H1 (cell line): ENCODE measurements around the gene PLEKHG5.

Source experiments
- EZH2 ChIP-seq: fragments of 200-600 bp; sonication (generic); IDR thresholded peaks from 2 replicates; pipeline ENCODE4 v1.7.1; 2012; ENCODE audit warnings: low read depth, mild to moderate bottlenecking, moderate library complexity, low read length, inconsistent platforms; ENCODE audit not compliant: severe bottlenecking
- HDAC6 ChIP-seq: IDR thresholded peaks from one replicate; pipeline ENCODE4 v1.7.1; 2012; ENCODE audit warnings: low read depth, mild to moderate bottlenecking, inconsistent platforms, low read length, moderate library complexity
- JUND ChIP-seq: IDR thresholded peaks from 2 replicates; pipeline ENCODE4 v1.6.1; 2011; ENCODE audit warnings: mild to moderate bottlenecking, improper control_type of control experiment, low read length
- RAD21 ChIP-seq, 2 experiments: IDR thresholded peaks in 1 of 2; conservative IDR thresholded peaks in 1 of 2; 2 replicates each; pipeline ENCODE4 v1.6.1; 2011; ENCODE audit warnings: low read depth in 2 of 2, low read length in 2 of 2, improper control_type of control experiment in 1 of 2, inconsistent platforms in 1 of 2, mild to moderate bottlenecking in 1 of 2, moderate library complexity in 1 of 2
- ZNF274 ChIP-seq: IDR thresholded peaks from 2 replicates; pipeline ENCODE4 v1.7.0; 2012; ENCODE audit warnings: low read length, borderline replicate concordance; ENCODE audit errors: extremely low read depth
- TF ChIP-seq, protein P1 (sequence below), 3 experiments: IDR thresholded peaks; 1 replicate in 2 of 3; 2 replicates in 1 of 3; pipeline versions ENCODE4 v1.5.1 to v1.6.1; 2011; ENCODE audit warnings: low read length in 3 of 3, mild to moderate bottlenecking in 3 of 3, inconsistent platforms in 2 of 3, low read depth in 1 of 3, moderate library complexity in 1 of 3; ENCODE audit not compliant: insufficient read depth in 1 of 3; ENCODE audit errors: control extremely low read depth in 1 of 3
- TF ChIP-seq, protein P2 (sequence below): IDR thresholded peaks from 2 replicates; pipeline ENCODE4 v1.6.1; 2012; ENCODE audit warnings: inconsistent platforms
- TF ChIP-seq, protein P3 (sequence below): IDR thresholded peaks from 2 replicates; pipeline ENCODE4 v1.6.1; 2011; ENCODE audit warnings: low read depth, mild to moderate bottlenecking, low read length; ENCODE audit not compliant: insufficient read depth

DNA sequence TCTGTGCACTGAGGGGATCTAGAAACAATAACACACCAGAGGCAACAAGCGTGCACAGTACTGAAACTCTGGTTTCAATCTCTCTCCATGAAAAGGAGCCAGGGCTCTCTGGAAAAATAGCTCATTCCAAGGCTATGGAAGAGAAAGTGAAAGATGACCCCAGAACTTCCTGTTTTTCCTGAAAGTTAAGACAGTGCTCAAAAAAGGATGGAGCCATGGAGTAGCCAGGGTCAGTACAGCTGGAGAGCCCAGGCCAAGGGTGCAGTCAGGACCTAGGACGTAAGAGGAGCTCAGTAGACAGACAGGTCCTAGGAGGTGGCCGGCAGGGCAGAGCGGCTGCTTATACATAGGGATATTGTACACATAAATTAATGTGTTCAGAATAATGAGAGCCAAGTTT is 43.7 kb upstream of the PLEKHG5 start:
- TF ChIP-seq, protein P1, sequence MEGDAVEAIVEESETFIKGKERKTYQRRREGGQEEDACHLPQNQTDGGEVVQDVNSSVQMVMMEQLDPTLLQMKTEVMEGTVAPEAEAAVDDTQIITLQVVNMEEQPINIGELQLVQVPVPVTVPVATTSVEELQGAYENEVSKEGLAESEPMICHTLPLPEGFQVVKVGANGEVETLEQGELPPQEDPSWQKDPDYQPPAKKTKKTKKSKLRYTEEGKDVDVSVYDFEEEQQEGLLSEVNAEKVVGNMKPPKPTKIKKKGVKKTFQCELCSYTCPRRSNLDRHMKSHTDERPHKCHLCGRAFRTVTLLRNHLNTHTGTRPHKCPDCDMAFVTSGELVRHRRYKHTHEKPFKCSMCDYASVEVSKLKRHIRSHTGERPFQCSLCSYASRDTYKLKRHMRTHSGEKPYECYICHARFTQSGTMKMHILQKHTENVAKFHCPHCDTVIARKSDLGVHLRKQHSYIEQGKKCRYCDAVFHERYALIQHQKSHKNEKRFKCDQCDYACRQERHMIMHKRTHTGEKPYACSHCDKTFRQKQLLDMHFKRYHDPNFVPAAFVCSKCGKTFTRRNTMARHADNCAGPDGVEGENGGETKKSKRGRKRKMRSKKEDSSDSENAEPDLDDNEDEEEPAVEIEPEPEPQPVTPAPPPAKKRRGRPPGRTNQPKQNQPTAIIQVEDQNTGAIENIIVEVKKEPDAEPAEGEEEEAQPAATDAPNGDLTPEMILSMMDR (IDR thresholded peaks at IDR 0.05; ENCODE audit: control extremely low read depth in 1 of 3, insufficient read depth in 1 of 3, low read depth in 1 of 3, low read length in 3 of 3): no peak
- TF ChIP-seq, protein P2, sequence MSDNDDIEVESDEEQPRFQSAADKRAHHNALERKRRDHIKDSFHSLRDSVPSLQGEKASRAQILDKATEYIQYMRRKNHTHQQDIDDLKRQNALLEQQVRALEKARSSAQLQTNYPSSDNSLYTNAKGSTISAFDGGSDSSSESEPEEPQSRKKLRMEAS: no peak
- TF ChIP-seq HDAC6 (no peak), ZNF274 (no peak), RAD21 (IDR thresholded peaks at IDR 0.05 in 1 of 2, conservative IDR thresholded peaks at IDR 0.05 in 1 of 2; ENCODE audit: low read depth in 2 of 2, low read length in 2 of 2) (no peak), EZH2 (no peak), JUND (no peak)
- TF ChIP-seq, protein P3, sequence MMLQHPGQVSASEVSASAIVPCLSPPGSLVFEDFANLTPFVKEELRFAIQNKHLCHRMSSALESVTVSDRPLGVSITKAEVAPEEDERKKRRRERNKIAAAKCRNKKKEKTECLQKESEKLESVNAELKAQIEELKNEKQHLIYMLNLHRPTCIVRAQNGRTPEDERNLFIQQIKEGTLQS: no peak
